ENCODE measurements around the gene FAIM2. TPM values are rescaled to one million over a fixed set of nuclear protein-coding genes. Genes with fewer than 3 reads are reported as not detected.

The FAIM2 gene
- total and polyA plus RNA-seq, 2 donors from 2014 or later: 1.3 to 5.5 TPM

GRCh38 chr12:49838973-49839633, 64.6 kb downstream of the FAIM2 start:
- Histone ChIP-seq H3K27me3 (ENCODE audit: control insufficient read depth, insufficient read depth, low read length) (no peaks in the 10 kb centered on the region), H3K4me1 (ENCODE audit: control insufficient read depth in 2 of 3, insufficient read depth in 2 of 3, low read depth in 1 of 3, low read length in 3 of 3) (peaks cover 4 to 7% (median 5%) of the 10 kb centered on the region in 3 donors), H3K9ac (ENCODE audit: low read length in 3 of 3) (no peak overlapping the region), H3K9me3 (ENCODE audit: control insufficient read depth in 2 of 3, insufficient read depth in 1 of 3, low read length in 3 of 3) (no peaks in the 10 kb centered on the region), H3K27ac (ENCODE audit: low read depth in 2 of 2, low read length in 2 of 2) (no peak overlapping the region), H3K4me3 (ENCODE audit: low read length in 3 of 3) (no peak overlapping the region), H3K36me3 (ENCODE audit: control insufficient read depth in 2 of 3, insufficient read depth in 3 of 3, low read length in 3 of 3) (no peaks in the 10 kb centered on the region)
- FAIRE-seq: no peak
- DNase-seq: peak in 2 of 5 donors; percentile 46 to 60
- peak; percentile 62 for TF ChIP-seq CTCF (IDR thresholded peaks at IDR 0.05; ENCODE audit: borderline replicate concordance, extremely low read depth, insufficient read depth)
- intact Hi-C loops (cut with DNase I): no loop called here

- Histone ChIP-seq H3K27ac (ENCODE audit: low read depth in 2 of 2, low read length in 2 of 2) (no peak overlapping the region), H3K4me1 (ENCODE audit: control insufficient read depth in 2 of 3, insufficient read depth in 2 of 3, low read depth in 1 of 3, low read length in 3 of 3) (peaks cover 0 to 6% (median 4%) of the 10 kb centered on the region in 3 donors), H3K9me3 (ENCODE audit: control insufficient read depth in 2 of 3, insufficient read depth in 1 of 3, low read length in 3 of 3) (no peaks in the 10 kb centered on the region), H3K36me3 (ENCODE audit: control insufficient read depth in 2 of 3, insufficient read depth in 3 of 3, low read length in 3 of 3) (no peaks in the 10 kb centered on the region), H3K27me3 (ENCODE audit: control insufficient read depth, insufficient read depth, low read length) (no peaks in the 10 kb centered on the region), H3K4me3 (ENCODE audit: low read length in 3 of 3) (no peak overlapping the region), H3K9ac (ENCODE audit: low read length in 3 of 3) (no peak overlapping the region)
- intact Hi-C loops (cut with DNase I): no loop called here
- DNase-seq: no peak
- no peak for TF ChIP-seq CTCF (IDR thresholded peaks at IDR 0.05; ENCODE audit: borderline replicate concordance, extremely low read depth, insufficient read depth)
- FAIRE-seq: no peak
Measured at GRCh38 chr12:49832836-49833421, 70.8 kb downstream of the FAIM2 start.

- no peak overlapping the region for H3K9ac ChIP-seq (ENCODE audit: low read length in 3 of 3)
- no peak for FAIRE-seq
- H3K4me1 ChIP-seq (ENCODE audit: control insufficient read depth in 2 of 3, insufficient read depth in 2 of 3, low read depth in 1 of 3, low read length in 3 of 3): peaks cover 6 to 12% (median 7%) of the 10 kb centered on the region in 3 donors
- H3K9me3 ChIP-seq (ENCODE audit: control insufficient read depth in 2 of 3, insufficient read depth in 1 of 3, low read length in 3 of 3): no peaks in the 10 kb centered on the region
- DNase-seq: no peak
- H3K4me3 ChIP-seq (ENCODE audit: low read length in 3 of 3): no peak overlapping the region
- no peaks in the 10 kb centered on the region for H3K27me3 ChIP-seq (ENCODE audit: control insufficient read depth, insufficient read depth, low read length)
- H3K27ac ChIP-seq (ENCODE audit: low read depth in 2 of 2, low read length in 2 of 2): no peak overlapping the region
- no peak for TF ChIP-seq CTCF (IDR thresholded peaks at IDR 0.05; ENCODE audit: borderline replicate concordance, extremely low read depth, insufficient read depth)
- intact Hi-C loops (cut with DNase I): no loop called here
- H3K36me3 ChIP-seq (ENCODE audit: control insufficient read depth in 2 of 3, insufficient read depth in 3 of 3, low read length in 3 of 3): no peaks in the 10 kb centered on the region
Measured at GRCh38 chr12:49831717-49832116, 72.0 kb downstream of the FAIM2 start.

Measured in kidney (tissue), 14 donors.